ENCODE results near the gene DPP9.

GRCh38 chr19:4728871-4729270, 5.2 kb upstream of the DPP9 start:
- TF ChIP-seq SUZ12 (IDR thresholded peaks at IDR 0.05) (no peak), L3MBTL2 (conservative IDR thresholded peaks at IDR 0.05) (no peak), HDGF (IDR thresholded peaks at IDR 0.05; ENCODE audit: borderline replicate concordance) (no peak), ELF4 (IDR thresholded peaks at IDR 0.05) (no peak), SP1 (IDR thresholded peaks at IDR 0.05) (no peak), CTBP1 (IDR thresholded peaks at IDR 0.05; ENCODE audit: borderline replicate concordance) (no peak), TARDBP (IDR thresholded peaks at IDR 0.05) (no peak), FOXM1 (IDR thresholded peaks at IDR 0.05; ENCODE audit: borderline replicate concordance) (no peak), ARNT (IDR thresholded peaks at IDR 0.05) (no peak), BHLHE40 (IDR thresholded peaks at IDR 0.05; ENCODE audit: borderline replicate concordance) (no peak), FOXK2 (IDR thresholded peaks at IDR 0.05) (no peak), ZNF384 (IDR thresholded peaks at IDR 0.05) (no peak), PKNOX1 (IDR thresholded peaks at IDR 0.05) (no peak)

All from HEK293T (cell line).